Activated CD4-positive, alpha-beta T cell treated with anti-CD3 and anti-CD28 coated beads, Interleukin-2, amount 50 U/mL, for 1 hour (primary cell): ENCODE measurements around the gene TXNRD2.
"Not testable (repeated sequence)": the region's sequence is repeated elsewhere in the genome, so short reads cannot be mapped to it uniquely, and the experiment has no call there.

Experiments used
- DNase-seq: peaks from one replicate; pipeline ENCODE4 v3.0.0-alpha.2; 2020

The TXNRD2 gene

GRCh38 chr22:19918332-19919106 is 23.1 kb downstream of the TXNRD2 start:
- DNase-seq, result no peak

GRCh38 chr22:19917389-19918138 is 24.1 kb downstream of the TXNRD2 start:
- no peak for DNase-seq

DNA sequence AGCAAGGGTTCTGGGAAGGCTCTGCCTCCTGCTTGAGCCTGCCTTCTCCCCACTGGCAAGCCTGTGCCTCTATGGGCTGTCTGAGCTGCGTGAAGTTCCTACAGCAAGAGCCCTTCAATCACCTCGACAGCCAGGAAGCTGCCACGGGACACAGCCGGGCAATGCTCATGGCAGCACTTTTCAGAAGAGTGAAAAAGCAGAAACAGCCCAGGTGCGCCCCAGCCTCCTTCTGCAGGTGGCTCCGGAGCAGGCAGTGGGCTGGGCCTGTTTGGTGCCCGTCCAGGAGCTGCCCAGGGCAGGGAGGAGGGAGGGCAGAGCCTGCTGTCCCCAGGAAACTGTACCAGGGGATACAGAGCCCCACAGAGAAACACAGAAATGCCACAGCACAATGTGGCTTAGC is 24.7 kb downstream of the TXNRD2 start:
- no peak for DNase-seq

DNA sequence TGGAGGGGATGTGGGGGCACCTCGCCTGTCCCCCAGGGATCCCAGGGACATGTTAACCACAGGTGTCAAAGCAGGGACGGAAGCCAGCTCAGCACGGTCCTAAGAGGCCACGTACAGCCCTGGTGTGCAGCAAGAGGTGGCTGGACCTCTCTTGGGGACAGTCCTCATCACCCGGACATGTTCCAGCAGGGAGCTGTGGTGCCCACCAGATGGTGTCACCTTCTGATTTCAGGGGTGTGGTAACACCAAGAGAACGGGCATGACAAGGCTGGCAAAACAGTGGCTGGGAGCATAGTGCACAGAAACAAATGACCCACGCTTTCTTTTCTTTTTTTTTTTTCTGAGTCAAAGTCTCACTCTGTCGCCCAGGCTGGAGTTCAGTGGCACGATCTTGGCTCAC is 25.6 kb downstream of the TXNRD2 start:
- no peak for DNase-seq

GRCh38 chr22:19915287-19915954 is 26.2 kb downstream of the TXNRD2 start:
- no peak for DNase-seq

GRCh38 chr22:19914201-19914943 is 27.2 kb downstream of the TXNRD2 start:
- no peak for DNase-seq

DNA sequence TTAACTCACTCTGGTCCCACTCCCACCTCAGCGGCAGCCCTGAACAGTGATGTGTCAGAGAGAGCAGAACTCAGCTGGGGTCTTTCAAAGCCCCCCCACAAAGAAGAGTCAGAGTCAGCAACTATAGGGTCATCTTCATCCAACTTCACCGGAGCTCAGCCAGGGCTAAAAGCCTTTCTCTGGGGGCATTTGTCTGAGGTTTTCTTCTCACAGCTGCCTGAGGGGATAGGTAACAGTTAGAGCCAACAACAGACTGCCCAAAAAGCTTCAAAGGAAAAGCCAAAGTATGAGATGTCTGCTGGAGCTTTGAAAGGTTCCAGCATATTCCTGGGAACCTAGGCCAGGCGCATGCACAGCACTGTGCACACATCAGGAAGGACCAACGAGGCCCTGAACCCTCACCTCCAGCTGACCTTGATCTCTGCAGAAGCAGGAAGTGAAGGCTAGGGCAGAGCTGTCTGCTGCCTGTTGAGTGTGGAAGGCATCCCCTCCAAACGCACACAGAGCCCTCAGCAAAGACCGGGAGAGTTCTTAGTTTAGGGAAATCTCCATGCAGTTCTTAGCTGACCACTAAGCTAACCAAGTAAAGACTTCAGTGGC is 28.2 kb downstream of the TXNRD2 start:
- DNase-seq, result no peak

GRCh38 chr22:19912271-19912999 is 29.2 kb downstream of the TXNRD2 start:
- DNase-seq, result no peak

GRCh38 chr22:19911540-19912270 is 29.9 kb downstream of the TXNRD2 start:
- DNase-seq, result no peak

- no peak for DNase-seq
These were observed 31.4 kb downstream of the TXNRD2 start for GRCh38 chr22:19910180-19910744.

DNA sequence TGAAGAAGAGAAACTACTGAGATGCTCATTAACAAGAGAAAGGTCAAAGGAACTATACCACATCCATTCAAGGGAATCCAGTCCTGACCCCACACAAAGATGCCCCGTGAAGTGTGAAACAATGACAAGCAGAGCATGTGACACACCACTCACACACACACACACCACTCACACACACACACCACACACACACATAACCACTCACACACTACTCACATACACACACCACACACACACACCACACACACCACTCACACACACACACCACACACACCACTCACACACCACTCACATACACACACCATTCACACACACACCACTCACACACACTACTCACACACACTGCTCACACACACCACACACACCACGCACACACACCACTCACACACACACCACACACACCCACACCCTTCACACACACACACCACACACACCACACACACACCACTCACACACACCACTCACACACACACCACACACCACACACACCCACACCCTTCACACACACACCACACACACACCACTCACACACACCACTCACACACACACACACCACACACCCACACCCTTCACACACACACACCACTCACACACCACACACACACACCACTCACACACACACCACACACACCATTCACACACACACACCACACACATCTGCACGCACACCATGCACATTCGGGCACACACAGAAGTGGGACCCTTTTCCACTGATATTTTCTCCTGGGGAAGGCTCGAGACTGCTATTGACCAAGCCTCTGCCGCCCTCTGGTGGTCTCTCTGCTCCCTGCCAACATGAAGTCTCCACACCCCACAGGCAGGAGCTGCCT is 32.1 kb downstream of the TXNRD2 start:
- peak; percentile 86 for DNase-seq

DNA sequence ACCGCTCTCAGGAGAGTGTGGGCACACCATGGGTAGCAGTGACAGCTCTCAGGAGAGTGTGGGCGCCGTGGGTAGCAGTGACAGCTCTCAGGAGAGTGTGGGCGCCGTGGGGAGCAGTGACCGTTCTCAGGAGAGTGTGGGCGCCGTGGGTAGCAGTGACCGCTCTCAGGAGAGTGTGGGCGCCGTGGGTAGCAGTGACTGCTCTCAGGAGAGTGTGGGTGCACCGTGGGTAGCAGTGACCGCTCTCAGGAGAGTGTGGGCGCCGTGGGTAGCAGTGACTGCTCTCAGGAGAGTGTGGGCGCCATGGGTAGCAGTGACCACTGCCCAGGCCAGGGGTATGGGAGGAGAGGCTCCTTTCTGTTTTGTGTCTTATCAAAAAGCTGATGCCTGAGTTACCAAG is 33.7 kb downstream of the TXNRD2 start:
- DNase-seq, result not testable (repeated sequence)

DNA sequence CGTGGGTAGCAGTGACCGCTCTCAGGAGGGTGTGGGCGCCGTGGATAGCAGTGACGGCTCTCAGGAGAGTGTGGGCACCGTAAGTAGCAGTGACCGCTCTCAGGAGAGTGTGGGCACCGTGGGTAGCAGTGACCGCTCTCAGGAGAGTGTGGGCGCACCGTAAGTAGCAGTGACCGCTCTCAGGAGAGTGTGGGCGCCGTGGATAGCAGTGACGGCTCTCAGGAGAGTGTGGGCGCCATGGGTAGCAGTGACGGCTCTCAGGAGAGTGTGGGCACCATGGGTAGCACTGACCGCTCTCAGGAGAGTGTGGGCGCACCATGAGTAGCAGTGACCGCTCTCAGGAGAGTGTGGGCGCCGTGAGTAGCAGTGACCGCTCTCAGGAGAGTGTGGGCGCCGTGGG is 34.8 kb downstream of the TXNRD2 start:
- DNase-seq, result not testable (repeated sequence)

DNA sequence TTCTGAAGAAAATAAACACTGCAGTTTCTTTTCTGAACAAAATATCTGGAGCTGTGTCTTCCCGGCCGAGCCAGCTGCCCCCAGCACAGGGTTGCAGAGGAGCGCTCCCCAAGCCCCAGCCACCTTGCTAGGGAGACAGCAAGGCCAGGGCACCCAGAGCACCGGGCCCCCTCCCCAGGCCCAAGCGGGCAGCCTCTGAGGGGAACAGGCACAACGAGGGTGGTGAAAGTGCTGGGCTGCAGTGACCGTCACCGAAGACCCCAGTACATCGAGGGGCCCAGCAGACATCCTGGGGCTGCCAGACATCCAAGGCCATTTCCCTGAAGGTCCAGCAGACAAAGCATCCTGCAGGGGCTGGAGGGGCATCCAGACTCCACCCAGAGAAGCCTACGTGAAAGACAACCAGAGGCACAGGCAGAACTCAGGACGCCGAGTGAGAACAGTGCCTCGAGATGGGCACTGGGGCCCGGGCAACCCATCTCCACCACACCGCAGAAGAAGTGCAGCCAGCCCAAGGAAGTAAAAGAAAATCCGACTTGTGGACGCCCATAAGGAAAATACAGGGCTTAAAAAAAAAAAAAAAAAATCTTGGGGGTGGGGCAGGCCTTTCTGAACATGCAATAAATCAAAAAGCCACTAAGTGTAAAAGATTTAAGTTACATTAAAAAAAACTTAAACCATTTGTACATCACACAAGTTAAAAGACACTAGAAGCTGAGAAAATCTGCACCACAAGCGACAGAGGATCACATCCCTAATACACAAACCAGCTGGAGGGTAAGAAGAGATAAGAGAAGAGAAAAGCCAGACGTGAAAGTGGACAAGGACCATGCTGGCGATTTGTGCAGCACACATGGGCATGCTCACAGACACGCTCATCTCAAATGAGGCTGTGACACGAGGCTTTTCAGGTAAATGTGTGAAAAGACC is 36.0 kb downstream of the TXNRD2 start:
- DNase-seq, result no peak

DNA sequence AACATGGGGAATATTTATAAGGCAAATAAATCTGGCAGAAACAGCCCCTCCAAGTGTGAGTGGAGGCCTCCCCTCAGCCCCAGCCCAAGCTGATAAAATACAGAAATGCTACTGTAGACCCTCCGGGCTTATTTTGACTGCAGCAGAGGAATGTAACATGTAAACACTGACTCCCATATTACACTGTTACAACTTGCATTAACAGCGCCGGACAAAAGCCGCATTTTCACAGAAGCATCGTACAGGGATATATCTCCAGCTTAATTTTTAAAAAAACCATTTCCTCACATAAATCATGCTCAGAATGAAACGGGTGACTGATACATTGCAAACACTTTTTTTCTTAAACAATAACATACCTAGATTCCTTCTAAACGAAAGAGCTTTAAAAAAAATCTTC is 36.7 kb downstream of the TXNRD2 start:
- DNase-seq, result no peak

DNA sequence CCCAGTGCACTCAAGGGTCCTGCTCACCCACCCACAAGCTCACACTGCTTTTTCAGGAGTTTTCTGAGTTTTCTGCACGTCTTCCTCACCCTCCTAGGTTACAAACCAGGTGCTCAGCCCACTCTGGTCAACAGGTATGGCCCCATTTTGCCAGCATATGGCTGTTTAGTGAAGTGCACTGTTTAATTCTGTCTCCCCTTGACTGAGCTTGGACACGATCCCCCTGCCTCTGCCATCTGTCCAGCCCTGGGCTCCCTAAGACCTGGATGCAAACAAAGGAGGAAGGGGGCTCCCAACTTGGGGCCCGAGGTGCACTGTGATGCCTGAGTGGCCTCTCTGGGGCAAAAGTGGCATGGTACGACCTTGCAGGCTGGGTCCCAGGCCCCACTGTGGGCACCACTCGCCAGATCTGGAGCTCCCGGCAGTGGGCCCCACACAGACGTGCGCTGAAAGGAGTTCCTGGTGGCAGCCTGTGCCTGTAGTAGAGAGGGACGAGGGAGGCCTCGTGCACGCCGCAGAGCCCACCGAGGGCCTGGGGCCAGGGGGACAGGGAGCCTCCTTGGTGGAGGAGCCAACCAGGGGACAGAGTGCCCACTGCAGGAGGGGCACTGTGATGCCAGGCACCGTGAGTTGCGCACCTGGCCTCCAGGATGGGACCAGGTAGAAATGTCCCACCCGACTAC is 37.3 kb downstream of the TXNRD2 start:
- no peak for DNase-seq

GRCh38 chr22:19903513-19903912 is 38.1 kb downstream of the TXNRD2 start:
- no peak for DNase-seq

- no peak for DNase-seq
These were observed 38.6 kb downstream of the TXNRD2 start for GRCh38 chr22:19903031-19903430.
